ENCODE data around the gene EXOC2.

DNA sequence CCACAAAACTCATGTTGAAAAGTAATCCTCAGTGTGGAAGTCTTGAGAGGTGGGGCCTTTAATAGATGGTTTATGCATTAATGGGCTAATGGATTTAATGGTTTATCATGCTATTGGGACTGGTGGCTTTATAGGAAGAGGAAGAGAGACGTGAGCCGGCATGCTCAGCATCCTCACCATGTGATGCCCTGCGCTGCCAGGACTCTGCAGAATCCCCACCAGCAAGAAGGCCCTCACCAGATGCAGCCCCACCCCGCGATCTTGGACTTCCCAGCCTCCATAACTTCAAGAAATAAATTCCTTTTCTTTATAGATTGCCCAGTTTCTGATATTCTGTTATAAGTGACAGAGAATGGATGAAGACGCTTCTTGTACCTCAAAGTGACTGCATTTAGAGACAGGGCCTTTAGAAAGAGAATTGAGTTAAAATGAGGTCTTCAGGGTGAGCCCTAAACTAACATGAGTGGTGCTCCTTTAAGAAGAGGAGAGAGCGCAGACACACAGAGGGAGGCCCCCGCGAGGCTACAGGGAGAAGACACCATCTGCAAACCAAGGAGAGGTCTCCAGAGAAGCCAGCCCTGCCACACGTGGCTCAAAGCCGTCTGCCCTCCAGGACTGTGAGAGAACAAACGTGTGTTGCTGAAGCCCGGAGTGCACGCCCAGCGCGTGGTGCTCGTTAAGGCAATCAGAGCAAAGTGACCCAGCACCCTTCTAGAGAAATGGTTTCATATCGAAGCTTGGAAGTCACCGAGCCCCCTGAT, 244.5 kb downstream of the EXOC2 start:
- no peak for TF ChIP-seq CTCF (conservative IDR thresholded peaks at IDR 0.05)
- no peak for TF ChIP-seq ZFX (IDR thresholded peaks at IDR 0.05)

Data from C4-2B (cell line).